Stimulated activated CD8-positive, alpha-beta memory T cell treated with anti-CD3 and anti-CD28 coated beads, Interleukin-12 subunit alpha, Interleukin-12 subunit beta, amount 100 ng/mL, for 24 hours (primary cell): ENCODE data around the gene PARK7.
"Not testable (repeated sequence)": the region's sequence is repeated elsewhere in the genome, so short reads cannot be mapped to it uniquely, and the experiment has no call there.

Source experiments
- DNase-seq: peaks from one replicate; pipeline ENCODE4 v3.0.0-alpha.2; 2020; ENCODE audit errors: extremely low read depth

Gene PARK7

DNA sequence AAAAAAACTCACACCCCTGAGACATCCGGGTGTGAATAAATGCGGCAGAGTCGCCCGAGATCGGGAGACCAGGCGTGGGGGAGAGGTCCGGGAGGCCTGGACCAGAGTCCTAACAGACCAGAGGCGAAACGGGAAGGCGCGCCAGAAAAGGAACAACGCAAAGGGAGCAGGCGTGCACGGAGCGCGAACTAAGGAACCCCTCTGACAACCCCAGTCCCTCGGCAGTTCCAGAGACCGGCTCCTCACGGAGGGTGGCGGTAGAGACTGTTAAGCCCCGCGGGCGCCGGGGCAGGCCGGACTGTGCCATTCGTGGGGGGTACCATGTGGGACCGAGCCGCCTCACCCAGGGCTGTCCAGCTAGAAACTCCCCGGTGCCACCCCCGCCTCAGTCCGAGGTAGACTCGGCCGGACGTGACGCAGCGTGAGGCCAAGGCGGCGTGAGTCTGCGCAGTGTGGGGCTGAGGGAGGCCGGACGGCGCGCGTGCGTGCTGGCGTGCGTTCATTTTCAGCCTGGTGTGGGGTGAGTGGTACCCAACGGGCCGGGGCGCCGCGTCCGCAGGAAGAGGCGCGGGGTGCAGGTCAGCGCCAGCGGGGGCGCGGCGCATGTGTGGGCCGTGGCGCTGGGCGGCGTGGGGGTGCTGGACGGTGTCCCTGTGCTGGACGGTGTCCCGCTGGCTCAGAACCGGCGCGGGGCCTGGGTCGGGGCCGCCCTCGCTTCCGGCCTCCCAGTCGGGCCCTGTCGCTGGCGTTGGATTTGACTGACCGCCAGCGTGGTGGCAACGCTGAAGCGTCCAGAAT is at the start of gene PARK7:
PARK7 (plus strand) TSS at position 496 of the 798 bp plus-strand sequence. CDS start 1,075 bp downstream, outside the sequence.
- peak; percentile 99 for DNase-seq

DNA sequence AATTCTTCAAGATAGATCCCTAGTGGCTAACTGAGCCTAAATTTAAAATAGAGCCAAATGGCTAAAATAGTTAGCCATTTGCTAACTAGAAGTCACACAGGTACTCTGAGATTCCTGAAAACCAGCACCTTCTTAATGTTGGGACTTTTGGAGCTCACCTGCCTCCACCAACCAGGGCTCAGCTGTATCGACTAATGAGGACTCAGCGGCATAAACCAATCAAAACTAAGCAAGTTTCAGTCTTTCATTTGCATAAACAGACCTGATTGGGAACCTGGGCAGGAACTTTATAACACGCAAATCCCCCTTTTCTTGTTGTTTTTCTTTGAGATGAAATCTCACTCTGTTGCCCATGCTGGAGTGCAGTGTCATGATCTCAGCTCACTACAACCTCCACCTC is 49.4 kb upstream of the PARK7 start:
- no peak for DNase-seq

DNA sequence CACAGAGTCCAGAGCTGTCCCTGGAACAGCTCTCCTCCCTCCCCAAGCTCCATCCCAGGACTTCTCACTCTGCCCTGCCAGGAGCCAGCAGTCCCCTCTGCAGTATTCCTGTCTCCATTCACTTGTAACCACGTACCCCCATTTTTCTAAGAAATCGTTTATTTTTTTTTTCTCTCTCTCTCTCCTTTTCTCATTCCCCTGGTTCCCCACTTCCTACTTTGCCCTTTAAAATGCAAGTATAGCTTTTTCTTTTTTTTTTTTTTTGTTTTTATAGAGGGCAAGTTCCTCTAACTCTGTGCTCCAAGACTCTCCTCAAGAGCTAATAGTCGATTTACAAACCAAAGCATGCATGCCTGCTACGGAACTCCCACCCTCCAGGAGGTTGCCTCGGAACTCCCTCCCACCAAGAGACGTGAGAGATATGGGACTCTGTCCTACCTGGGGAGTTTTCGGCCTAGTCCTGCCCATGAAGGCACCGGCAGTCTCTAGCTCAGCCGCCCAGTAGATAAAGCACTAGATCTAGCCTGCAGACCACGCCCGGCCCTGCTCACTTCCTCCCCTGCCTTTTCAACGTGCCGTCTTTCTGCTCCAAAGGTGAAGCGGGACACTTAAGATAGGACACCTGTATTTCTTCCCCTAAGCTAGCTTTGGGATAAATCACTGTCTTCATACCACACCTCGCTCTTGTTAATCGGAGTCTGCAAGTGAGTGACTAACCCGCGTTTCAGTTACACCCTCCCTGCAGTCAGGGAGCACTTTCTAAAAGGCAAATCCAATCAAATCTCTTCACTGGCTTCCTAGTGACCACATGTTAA is 48.6 kb upstream of the PARK7 start:
- DNase-seq = no peak

DNA sequence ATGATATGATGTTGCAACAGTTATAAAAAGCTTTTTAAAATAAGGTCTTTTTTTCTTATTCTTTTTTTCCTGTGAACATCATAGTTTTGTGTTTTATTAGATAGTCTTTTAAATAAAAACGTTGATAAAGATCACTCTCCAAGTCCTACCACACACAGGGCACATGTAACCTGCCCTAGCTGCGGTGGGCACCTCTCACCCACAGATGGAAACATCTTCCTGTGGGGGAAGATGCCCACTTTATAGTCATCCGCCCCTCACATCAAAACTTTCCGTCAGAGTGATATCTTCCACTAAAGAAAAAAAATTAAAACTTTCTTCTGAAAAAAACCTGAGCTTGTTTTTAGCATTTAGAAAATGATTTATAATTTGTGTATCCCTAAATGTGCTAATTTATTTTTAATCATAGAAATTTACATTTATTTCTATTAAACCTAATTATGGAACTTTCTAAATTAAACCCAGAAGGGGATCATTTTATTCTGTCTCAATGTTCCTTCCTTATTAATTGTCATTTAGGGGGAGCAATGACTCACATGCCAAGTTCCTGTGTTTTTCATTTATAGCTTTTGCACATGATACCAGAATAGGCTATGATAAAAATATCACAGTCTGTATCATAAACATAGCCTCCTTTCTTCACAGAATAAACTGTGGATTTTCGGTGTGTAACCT is 45.5 kb upstream of the PARK7 start:
- peak; percentile 15 for DNase-seq

DNA sequence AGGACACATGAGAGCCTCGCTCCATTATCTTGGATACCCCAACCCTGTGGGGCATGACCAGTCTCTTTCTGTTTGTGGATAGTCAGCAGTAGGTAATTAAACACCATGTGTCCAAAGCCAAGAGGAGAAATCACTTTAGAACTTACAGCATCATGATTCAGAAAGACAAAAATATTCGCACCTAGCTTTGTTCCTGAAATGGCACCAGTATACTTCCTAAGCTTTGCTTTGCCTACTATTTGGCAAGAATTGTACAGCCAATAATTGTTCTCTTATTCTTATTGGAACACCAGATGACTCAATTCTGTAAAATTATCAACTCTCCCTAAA is 45.0 kb upstream of the PARK7 start:
- DNase-seq = no peak

DNA sequence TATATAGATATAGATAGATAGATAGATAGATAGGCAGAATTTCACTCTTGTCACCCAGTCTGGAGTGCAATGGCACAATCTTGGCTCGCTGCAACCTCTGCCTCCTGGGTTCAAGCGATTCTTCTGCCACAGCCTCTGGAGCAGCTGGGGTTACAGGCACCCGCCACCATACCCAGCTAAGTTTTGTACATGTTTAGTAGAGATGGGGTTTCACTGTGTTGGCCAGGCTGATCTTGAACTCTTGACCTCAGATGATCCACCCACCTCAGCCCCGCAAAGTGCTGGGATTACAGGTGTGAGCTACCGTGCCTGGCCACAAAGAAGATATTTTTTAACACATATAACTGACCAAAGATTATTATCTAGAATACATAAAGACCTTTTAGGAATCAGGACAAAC is 43.5 kb upstream of the PARK7 start:
- DNase-seq = not testable (repeated sequence)

DNA sequence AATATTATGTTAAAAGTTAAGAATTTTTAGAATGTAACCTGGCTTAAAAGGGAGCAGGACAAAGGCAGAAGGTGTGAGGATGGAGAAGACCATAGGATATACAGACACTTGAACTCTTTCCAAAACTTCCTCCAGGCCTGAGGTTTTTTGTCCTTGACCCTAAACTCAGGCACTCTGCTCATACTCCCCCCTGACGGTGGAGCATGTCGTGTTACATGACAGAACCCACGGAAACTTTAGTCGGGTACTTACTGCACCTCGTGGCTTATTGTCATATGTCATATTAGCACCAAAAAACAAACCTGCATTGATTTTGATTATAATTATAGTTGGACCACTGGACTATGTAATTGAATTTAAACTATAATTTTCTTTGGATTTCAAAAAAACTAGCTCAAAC is 41.6 kb upstream of the PARK7 start:
- DNase-seq = no peak

DNA sequence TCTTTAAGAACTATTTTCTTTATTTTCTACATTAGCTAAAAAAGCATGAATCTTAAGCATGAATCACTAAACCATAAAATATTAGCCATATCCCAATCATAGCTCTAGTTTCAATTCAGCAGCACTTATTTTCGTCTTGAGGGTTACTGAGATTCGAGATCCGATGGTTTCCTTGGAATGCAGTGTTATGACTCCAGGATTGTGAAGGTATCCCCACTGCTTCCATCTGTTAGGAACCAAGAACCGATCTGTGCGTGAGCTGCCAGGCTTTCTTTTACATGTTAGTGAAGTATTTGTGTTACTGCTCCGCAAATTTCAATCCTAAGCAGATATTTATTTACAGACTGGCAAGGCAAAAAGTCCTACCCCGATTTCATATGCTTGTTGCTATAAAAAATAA is 39.7 kb upstream of the PARK7 start:
- no peak for DNase-seq

DNA sequence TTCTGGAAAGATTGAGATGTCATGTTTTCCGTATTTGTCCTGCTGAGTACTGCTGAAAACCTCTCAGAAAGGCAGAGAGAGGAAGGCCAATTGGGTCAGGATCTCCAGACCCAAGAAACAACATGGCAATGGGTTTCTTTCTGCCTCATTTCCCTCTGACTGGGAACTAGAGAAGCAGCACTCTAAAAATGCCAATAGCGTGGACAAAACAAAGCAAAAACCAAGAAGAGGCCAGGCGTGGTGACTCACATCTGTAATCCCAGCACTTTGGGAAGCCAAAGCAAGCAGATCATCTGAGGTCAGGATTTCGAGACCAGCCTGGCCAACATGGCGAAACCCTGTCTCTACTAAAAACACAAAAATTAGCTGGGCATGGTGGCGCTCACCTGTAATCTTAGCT is 39.2 kb upstream of the PARK7 start:
- no peak for DNase-seq

DNA sequence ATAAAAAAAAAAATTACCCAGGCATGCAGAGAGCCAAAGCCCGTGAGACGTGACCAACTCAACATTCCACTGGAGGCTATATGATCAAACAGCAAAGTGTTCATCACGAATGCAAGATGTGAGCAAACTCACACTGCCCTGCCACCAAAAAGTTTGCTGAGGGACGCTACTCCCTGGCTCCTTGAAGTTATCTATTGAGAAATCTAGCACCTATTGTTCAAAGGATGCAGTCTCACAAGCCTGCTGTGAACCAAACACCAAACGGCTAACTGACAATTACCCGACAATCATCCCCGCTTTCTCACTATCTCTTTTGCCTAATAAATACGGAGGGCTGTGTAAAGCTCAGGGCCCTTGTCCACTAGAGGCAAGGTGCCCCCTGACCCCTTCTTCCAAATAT is 34.5 kb upstream of the PARK7 start:
- not testable (repeated sequence) for DNase-seq

DNA sequence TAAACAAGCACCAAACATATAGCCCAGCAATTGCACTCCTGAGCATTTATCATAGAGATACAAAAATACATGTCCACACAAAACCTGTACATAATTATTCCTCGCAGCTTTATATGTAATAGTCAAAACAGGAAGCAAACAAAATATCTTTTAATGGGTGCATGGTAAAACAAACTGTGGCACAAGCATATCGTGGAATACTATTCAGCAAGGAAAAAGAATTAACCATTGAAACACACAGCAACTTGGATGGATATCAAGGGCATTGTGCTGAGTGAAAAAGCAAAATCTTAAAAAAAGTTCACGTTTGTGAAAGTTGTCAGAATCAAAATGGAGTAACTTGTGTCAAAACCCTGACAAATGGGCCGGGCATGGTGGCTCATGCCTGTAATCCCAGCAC is 33.3 kb upstream of the PARK7 start:
- DNase-seq = no peak

DNA sequence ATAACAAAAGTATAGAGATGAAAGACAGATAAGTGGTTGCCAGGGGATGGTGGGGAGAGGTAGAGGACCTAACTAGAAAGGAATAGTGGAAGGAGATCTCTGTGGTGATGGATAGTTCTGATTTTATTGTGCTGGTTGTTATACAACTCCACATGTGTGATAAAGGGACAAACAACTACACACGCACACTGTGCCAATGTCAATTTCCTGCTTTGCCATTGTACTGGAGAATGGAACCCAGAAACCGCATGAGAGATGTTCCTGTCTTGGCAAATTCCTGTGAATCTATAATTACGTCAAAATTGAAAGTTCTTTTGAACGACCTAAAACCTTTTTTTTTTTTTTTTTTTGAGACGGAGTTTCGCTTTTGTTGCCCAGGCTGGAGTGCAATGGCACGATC is 31.9 kb upstream of the PARK7 start:
- no peak for DNase-seq

DNA sequence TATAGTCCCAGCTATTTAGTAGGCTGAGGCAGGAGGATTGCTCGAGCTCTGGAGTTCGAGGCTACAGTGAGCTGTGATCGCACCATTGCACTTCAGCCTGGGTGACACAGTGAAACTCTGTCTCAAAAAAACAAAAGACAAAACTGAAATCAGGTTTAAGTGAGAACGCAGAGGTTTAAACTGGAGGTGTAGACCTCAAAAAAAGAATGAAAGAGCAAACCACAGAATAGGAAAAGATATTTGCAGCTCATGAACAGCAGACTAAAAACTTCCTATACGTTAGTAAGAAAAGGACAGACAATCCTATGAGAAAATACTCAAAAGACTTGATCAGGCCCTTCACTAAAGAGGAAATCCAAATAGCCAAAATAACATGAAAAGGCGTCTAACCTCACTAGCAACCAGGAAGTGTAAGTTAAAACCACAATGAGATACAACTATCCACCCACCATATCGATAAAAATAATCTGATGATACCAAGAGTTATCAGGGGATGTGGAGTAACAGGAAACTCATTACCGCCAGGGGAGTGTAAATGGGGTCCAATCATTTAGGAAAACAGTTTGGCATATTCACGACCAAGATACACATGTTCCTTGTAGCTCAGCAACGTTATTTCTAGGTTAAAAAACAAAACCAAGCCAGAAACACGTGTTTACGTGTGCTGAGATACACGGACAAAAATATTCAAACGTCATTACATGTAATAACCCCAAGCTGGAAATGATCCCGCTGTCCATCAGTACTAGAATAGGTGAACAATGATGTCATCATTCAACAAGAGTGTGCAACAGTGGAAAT is 30.7 kb upstream of the PARK7 start:
- DNase-seq = no peak

DNA sequence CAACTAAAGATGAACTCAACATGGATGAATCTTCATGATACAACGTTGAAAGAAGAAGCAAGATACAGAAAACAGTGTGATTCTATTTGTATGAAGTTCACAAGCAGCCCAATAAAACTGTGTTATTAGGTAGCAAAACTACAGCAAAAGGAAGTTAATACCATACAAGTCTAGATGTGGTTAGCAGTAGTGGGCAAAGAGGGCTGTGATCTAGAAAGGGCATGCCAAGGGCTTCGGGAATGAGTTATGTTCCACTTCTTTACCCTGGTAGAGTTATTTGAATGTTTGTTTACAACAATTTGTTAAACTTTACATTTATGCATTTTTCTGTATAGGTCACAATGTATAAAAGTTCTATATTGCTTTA is 30.1 kb upstream of the PARK7 start:
- DNase-seq = no peak

DNA sequence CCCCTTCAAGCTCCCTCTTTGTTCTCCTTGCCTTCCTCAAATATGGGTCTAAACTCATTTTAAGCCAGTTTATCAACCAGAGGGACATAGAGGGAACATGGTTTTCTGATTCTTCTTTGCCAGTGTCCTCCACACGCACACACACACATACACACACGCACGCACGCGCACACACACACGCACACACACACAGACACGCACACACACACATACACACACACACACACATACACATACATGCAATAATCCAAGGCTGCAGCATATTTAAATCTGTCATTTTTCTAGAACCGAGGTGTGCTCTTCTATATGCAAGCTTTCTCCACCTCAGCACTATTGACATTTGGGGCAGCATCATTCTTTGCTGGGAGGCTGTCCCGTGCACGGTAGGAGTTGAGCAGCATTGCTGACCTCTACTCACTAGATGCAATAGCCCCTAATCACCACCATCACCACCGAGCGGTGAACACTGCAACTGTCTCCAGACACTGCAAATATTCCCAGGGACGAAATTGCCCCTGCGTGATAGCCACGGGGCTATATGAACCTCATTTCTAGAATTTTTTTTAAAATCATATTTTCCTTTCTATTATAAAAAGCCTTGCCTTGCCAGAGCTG is 28.9 kb upstream of the PARK7 start:
- no peak for DNase-seq

DNA sequence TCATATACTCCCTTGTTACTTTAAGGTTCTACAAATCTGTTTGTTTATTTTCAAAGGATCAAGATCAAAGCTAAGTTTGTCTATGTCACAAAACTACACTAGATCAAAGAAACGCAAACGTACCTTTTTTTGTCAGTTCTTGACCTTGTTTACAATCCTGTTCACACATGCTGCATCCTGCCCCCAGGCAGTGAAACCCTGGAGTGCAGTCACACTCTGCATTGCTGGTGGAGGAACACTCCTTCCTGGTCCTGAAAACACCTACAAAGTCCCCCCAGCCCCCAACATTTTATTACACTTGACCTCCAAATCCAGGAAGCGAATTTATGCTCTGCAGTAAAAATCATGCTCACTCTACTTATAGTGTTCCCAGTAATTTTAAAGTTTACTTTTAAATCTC is 23.4 kb upstream of the PARK7 start:
- no peak for DNase-seq

DNA sequence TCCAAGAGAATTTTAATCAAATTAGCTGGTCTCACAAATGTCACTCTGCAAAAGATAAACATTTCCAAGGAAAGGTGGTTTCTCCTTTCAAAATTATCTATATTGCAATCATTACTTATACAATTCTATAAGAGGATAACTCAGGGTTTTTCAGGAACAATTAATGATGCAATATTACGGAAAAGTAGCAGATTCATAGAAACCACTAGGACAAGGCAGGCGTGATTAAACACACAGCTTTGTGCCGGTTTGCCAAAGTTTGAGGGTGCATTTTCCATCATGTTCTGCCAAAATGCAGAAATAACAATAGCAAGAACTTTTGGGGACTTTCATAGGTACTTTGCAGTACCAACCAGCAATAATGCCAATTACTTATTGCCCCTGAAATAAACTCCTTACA is 21.5 kb upstream of the PARK7 start:
- DNase-seq = no peak

DNA sequence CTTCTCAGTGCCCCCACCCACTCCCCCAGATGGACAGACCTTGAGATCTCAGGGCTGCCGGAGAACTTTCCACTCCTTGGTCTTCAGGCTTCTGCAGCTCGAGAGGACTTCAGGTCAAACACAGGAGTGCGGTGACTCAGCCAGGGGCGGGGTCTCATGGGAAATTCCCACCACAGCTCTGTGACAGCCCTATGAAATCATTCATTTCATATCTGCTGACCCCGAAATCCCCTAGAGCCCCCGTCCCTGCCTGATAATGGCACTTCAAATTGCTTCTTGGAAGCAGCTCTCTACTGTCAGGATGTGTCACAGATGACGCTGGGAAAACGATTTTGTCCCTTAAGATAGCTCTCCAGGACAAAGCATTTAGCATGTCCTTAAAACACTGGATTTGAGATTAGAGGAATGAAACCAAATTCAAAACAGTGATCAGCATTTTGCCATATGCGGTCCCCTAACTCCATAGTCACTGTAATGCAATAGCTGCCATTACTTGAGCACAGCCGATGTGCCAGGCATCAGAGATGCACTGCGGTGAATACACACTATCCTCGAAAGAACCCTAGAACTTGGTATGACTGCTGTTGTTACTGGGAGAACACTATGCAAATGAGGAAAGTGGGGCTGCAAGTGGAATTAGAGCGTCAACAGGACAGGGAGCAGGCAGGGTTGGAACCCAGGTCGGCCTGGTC is 20.6 kb upstream of the PARK7 start, which contains the start of gene TNFRSF9:
TNFRSF9 (minus strand) TSS at position 95 of the 692 bp plus-strand sequence. CDS start 845 bp downstream, outside the sequence.
- DNase-seq = peak; percentile 69

DNA sequence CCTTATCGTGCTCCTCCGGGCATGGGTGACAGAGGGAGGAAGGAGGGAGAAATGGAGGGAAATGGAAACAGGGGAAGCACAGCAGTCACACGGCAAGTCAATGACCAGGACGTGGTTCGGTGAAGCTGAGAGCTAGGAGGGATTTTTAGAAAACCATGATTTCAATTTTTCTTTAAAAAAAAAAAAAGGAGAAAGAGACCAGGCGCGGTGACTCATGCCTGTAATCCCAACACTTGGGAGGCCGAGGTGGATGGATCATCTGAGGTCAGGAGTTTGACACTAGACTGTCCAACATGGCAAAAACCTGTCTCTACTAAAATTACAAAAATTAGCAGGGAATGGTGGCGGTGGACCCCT is 20.1 kb upstream of the PARK7 start:
- no peak for DNase-seq

DNA sequence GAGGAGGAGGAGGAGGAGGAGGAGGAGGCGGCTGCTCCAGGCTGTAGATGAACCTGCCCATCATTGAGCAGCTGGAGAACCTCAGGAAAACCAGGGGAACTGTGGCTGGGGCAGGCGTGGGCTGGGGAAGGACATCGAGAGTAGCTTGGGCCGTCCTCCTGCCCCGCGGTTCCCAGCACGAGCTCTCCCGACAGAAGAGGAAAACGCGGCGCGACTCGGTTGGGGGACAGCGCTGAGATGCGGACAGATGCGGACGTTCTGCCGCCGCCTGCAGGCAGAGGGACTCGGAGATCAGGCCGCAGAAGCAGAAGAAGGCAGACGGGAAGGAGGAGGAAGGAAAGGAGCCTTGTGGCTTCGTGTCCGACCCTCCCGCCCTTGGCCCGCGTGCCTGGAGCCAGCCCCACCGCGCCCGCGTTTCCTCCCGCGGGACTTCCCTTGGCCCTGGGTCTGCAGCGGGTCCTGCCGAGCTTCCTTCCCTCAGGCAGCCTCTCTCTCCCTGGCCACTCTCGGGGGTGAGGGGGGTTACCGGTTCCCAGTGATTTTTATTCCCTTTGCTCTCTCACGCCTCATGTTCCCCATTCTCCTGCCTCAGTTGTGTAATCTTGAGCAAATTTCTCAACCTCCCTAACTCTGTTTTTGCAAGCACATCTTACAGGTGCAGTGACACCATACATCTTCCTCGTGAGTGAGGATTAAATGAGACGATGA is 19.1 kb upstream of the PARK7 start:
- no peak for DNase-seq
